HG03575 (cell line): Measurements from ENCODE around the gene PHYHIPL.
A peak's percentile ranks its signal among the peaks of the same experiment; 100 is the strongest.
"Not testable (repeated sequence)": the region's sequence is repeated elsewhere in the genome, so short reads cannot be mapped to it uniquely, and the experiment has no call there.

Source experiments
- ATAC-seq: cut with Tn5 transposase; IDR thresholded peaks from one replicate; pipeline ENCODE4 v1.9.1; 2021; ENCODE audit not compliant: unreplicated experiment, insufficient number of reproducible peaks, low FRiP score; ENCODE audit errors: extremely low read depth

The PHYHIPL gene

DNA sequence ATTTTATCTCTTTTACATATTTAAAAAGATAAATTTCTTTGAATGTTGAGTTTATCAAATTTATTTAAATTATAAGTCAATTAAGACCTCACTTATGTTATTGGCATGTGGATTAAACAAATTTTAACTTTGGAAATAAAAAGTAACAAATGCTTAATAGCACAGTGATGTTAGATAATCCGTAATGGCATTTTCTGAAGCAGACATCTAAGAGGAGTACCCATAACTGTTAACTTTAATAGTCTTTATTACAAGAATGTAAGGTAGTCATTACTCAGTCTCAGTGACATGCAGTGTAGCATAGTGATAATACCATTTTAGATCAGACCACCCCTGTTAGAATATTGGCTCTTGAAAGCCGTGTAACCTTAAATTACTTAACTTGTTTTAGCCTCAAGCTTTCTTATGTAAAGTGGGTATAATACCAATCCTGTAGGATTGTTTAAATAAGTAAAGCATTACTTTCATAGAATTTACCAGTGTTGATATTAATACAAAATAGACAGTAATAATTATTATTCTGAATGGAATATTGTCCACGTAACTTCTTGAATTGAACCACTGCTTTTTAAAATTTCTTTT is 4.3 kb downstream of the PHYHIPL start:
- no peak for ATAC-seq

DNA sequence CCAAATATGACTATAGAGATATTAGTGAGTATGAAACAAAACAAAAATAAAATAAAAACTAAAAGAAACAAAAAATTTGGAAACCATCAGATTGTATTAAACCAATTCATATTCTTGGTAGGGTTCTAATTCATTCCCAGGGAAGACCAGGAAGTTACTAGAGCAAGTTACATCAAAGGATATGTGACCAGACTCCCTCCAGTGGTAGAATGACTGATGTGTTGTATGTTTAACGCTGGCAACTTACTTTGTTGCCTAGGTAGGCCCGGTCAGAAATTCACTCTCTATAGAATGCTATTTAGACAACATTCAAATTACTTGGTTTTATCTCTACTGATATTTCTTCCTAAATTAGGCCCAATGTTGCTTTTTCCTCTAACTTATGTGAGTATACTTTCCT is 5.2 kb downstream of the PHYHIPL start:
- peak; percentile 59 for ATAC-seq

DNA sequence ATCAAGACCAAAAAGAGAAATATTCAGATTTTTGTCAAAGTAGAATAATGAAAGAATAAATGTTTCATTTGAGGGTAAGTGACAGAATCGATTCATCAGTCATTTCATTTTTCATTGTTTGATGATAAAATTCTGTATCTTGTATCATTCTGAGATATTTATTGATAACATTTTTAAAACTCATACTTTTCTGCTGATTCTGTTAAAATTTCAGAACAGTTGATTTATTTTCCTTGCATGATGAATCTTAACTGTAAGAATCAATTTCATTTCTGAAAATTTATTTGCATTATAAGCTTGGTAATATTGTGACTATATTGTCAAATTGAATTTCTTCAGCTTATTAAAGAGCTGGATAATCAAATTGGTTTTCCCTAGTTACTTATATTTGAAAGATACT is 13.9 kb downstream of the PHYHIPL start:
- ATAC-seq, result no peak

DNA sequence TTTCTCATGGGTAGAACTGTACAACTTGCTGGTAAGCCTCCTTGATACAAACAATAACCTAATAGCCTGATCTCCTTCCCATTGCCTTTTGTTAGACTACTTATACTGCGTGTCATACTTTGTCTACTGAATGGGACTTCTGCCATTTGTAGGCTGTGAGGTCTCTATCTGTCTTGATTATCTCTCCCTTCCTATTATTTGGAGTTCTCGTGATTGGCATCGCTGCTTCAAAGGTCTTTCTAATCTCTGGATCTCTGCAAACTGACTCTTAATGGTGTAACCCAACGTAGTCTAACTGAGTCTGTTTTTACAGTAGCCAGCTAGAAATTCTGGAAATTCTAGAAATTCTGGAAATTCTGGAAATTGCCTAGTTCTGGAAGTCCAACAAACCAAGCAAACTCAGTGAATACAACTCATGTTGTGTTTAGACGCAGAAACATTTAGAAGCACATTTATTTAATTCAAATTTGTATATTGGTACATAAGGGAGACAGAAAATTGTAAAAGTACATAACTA is 29.8 kb downstream of the PHYHIPL start:
- no peak for ATAC-seq

DNA sequence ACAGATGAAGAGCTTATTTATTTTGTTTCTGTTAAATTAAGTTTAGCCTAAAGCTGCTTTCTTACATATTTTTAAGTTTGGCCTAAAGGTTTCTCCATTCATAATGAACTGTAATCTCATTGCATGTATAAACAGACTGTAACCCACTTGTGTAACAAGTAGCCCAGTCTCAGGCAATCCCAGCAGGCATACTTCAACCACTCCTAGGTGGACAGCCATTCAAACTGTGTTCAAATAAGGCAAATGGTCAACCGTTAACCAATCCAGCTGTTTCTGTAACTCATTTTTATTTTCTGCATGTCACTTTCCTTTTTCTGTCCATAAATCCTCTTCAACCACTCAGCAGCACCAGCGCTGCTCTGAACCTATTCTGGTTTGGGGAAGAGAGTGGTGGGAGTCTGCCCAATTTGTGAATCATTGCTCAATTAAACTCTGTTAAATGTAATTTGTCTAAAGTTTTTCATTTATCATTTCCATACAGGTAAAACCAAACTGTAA is 35.9 kb downstream of the PHYHIPL start:
- ATAC-seq, result no peak

DNA sequence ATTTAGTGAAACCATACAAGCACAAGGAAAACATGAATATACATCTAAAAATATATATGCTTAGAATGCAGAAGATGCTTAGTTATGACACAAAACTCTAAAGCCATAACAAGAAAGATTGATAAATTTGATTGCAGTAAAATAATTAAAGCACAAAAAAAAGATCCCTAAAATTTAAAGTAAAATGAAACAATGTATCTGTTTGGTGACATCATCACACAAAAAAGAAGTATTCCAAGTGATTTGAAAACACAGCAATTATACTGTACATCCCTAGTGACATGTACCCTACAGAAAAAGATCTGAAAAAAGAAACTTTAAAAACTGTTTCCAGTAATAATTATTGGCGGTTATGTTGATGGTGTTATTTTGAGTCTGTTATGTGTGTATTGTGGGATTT is 37.7 kb downstream of the PHYHIPL start:
- ATAC-seq, result no peak

DNA sequence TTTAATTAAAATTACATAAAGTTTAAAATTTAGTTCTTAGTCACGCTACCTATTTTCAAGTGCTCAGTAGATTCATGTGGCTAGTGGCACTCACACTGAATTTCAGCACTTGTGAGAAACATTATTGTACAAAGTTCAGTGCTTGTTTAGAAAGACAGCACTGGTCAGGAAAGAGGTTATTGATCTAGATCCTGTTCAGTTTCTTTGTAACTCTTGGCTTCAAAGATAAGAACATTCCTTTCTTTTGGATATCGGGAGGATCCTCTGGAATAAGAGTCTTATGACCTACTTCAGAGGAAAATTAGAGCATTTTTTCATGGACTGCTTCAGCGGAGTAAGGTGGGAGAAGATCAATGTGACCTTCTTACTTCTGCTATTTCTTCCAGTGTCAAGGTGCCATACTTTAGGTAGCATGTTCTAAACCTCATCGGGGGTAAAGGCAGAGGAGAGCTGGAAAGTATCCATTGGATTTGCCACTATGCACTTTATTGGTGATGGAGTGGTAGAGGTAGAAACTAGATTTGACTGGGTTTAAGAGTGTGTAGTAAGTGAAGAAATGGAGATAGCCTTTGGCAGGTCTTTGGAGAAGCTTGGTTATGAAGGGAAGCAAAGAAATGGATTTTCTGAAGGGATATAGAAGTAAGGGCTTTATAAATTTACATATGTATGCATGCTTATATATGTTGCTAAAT is 39.9 kb downstream of the PHYHIPL start:
- ATAC-seq, result no peak

DNA sequence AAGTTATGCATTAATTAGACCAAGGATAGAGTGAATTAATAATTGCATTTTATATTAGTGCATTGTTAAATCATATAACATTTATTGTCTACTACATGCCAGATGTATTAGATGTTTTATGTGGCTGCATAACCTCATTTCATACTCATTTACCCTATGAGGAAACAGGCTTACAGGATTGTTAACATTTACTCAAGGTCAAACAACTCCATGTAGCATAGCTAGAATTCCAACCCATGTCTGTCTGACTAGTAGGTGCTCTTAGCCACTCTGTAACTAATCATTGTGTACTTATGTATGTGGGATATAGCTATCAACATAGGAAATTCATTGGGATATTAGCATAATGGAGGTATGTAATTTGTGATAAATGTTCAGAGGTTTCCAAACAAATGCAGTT is 46.3 kb downstream of the PHYHIPL start:
- no peak for ATAC-seq

DNA sequence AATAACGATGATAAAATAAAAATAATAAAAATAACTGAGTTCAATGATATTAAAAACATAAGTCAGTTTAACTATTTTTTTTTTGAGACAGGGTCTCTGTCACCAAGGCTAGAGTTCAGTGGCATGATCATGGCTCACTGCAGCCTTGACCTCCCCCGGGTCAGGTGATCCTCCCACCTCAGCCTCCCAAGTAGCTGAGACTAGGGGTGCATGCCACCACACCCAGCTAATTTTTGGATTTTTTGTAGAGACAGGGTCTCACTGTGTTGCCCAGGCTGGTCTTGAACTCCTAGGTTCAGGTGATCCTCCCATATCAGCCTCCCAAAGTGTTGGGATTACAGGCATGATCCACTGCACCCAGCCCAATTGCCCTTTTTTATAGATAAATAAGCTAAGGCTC is 47.2 kb downstream of the PHYHIPL start:
- not testable (repeated sequence) for ATAC-seq

DNA sequence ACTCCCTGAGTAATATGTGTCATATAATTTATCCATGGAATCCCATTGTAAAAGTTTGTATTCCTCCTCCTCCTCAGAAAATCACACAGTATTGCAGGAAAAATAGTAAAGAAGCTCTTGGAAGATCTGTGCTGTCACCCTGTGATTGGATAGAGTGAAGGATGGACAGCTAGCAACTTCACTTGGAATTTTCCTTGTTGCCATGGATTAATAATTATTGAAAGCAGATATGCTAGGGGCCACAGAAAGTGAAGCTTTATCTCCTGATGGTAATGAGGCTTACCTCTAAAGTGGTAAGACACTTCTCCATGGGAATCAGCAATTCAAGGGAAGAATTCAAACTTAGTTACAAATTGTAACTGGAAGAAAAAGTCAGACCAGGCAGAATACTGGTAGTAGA is 48.8 kb downstream of the PHYHIPL start:
- no peak for ATAC-seq

DNA sequence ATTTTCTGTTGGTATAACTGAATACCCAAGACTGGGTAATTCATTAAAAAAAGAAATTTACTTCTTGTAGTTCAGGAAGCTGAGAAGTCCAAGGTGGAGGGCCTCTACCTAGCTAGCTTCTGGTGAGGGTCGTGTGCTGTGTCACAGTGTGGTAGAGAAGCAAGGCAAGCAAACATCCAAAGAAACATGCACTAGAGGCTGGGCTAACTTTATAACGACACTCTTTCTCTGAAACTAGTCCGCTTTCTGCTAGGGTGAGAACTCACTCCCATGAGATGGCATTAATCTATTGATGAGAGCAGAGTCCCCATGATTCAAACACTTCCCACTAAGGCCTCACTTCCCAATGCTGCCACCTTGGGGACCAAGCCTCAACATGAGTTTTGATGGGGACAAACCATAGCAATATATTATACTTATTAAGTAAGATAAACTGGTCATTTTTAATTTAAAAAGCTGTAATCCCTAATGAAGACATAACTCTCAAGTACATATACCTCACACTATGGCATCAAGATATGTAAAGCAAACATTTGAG is 50.8 kb downstream of the PHYHIPL start:
- ATAC-seq, result no peak

DNA sequence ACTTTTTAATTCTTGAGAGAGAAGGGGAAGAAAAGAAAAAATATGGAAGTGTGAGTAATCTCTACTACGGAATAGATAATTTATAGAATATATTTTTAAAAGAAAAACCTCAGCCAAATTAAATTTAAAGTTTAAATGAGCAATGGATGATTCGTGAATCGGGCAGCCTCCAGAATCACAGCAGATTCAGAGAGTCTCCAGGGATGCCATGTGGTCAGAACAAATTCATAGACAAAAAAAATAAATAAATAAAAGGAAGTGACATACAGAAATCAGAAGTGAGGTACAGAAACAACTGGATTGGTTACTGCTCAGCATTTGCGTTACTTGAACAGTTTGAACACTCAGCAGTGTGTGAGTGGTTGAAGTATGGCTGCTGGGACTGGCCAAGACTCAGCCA is 53.0 kb downstream of the PHYHIPL start:
- no peak for ATAC-seq

DNA sequence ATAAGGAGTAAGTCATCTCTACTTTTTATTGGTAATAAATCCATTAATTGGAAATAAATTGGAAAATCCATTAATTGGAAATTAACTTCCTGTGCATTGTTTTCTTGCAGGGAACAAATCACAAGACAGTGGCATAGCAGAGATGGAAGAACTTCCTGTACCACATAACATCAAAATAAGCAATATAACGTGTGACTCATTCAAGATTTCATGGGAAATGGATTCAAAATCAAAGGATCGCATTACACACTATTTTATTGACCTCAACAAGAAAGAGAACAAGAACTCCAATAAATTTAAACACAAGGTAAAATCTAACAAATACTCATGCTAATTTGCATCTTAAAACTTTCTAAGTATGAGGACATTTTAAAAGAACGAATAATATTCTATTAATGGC is 57.8 kb downstream of the PHYHIPL start:
- ATAC-seq, result no peak

DNA sequence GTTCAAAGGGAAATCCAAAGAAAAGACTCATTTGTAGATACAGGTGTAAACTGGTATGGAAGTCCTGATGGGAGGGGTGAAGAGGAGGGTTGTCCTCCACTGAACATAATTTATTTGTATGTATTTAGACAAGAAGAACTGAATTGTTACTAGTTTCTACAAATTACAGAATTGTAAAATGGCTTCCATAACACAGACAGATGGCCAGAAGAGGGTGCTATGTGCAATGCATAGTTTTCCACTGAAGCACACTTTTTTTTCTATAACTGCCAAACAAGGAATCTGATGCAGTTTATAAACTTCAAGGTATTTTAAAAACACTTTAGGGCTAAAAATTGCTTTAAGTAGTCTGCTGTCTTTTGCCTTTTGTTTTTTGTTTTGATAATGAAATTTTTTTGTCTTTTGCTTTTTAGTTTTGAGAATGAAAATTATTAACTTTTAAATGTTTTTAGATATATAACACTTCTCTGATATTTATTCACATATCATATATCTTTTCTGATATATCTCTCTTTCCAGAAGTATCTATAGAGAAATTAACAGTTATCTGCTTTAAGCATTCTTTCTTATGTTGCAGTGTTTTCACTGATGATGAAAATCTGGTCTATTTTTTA is 58.5 kb downstream of the PHYHIPL start:
- no peak for ATAC-seq

DNA sequence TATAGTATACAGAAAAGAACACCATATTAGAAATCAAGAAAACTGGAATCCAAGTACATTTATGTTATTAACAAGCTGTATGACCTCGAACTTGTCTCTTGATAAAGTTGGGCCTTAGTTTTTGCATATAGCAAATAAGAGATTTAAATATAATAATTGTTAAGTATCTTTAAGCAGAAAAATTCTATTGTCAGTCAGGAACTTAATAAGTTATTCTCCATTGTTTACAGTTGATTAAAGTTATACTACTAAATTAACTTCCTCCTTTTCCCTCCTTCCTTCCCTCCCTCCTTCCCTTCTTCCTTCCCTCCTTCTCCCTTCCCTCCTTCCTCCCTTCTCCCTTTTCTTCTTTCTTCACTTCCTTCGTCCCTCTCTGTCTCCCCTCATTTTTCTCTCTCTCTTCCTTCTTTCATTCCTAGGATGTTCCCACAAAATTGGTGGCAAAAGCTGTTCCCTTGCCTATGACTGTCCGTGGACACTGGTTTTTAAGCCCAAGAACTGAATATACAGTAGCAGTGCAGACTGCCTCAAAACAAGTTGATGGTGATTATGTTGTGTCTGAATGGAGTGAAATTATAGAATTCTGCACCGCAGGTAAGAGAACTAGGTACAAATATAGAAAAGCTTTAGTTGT is 59.7 kb downstream of the PHYHIPL start:
- ATAC-seq, result no peak

DNA sequence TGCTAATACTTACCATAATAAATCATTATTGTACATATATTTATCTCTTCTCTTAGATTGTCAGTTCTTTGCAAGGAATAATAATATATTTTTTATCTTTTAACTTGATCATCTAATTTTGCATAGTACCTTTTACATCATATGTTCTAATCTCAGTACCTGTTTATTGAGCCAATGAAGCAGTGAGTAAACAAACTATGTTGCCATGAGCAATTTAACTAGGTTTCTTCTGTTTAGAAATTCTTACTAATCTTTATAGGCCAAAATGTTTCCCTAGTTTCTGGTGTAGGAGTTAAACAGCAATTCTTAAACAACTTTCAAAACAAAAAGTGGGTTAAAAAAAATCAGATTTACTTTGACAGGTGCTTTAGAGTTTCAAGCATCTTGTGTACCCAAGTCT is 61.3 kb downstream of the PHYHIPL start:
- ATAC-seq, result no peak

DNA sequence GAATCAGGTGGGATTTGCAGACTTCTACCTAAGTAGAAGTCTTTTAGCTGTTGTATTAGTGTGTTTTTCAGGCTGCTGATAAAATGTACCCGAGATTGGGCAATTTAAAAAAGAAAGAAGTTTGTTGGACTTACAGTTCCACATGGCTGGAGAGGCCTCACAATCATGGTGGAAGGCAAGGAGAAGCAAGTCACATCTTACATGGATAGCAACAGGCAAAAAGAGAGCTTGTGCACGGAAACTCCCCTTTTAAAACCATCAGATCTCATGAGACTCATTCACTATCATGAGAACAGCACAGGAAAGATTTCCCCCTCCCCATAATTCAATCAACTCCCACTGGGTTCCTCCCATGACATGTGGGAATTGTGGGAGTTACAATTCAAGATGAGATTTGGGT is 62.7 kb downstream of the PHYHIPL start:
- ATAC-seq, result not testable (repeated sequence)

DNA sequence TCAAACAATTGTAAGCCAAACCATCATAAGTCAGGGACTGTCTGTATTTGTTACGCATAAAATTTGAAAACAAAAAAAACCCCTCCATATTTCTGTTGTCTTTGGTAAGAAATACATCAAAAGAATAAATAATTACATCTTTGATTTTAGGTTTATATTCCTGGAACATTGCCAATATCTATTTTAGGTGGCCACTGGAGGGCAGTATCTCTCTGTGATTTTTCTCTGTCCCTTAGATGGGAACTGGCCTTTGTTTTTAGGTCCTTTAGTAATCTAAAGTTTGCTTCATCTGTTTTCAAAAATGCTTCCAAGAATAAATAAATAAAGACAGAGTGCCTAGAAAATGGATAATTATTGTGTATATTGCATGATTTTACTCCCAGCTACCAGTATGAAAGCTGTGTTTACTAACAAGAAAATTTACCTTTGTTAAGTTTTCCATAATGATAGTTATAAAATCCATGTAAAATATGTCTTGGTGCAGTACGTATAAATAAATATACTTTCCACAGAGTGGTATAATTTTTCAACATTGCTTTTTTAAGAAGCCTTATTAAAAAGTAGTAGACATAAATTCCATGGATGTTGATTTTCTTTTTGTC is 64.2 kb downstream of the PHYHIPL start:
- ATAC-seq, result no peak

DNA sequence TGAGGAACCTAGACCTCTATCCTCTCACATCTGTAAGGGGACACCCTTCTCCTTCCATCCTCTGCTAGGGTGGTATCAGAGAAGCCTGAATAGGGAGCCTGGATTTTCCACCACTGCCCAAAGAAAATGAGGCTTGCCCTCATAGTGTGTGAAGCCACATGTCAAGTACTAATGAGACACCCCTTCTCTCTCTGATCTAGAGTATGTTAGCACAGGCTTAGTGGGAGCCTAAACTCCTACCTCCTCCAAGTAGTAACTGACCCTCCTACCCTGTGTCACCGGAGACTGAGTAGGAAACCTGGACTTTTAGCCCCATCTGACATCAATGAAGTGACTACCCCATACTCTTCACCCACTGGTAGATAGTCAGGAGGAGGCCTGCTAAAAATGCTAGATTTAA is 65.6 kb downstream of the PHYHIPL start:
- no peak for ATAC-seq
